GM19025 (cell line): ENCODE data around the gene TRIM67.
"Not testable (repeated sequence)": the region's sequence is repeated elsewhere in the genome, so short reads cannot be mapped to it uniquely, and the experiment has no call there.

Experiments used
- ATAC-seq: cut with Tn5 transposase; IDR thresholded peaks from one replicate; pipeline ENCODE4 v1.9.1; 2021; ENCODE audit warnings: mild to moderate bottlenecking, low read depth, moderate library complexity; ENCODE audit not compliant: unreplicated experiment

TRIM67 gene

DNA sequence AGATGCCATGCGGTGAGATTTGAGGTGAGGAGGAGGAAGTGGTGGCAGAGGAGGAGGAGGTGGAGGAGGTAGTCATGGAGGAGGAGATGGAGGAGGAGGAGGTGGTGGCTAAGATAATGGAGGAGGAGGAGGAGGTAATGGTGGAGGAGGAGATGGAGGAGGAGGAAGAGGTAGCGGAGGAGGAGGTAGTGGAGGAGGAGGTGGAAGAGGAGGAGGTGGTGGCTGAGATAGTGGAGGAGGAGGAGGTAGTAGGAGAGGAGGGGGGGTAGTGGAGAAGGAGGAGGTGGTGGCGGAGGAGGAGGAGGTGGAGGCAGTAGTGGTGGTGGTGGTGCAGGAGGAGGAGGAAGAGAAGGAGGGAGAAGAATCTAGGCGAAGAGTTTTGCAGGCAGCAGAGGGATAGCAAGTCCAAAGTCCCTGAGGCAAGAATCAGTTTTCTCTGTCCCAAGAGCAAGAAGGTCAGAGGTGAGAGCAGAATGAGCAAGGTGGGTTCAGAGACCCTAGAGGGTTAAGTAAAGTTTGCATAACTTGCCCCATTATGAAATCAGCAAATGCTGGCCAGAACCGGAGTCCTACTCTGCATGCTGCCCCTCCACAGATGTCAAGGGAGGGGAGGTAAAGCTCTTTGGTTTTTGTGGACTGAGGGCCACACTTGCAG, 40.2 kb downstream of the TRIM67 start:
- ATAC-seq, result no peak

DNA sequence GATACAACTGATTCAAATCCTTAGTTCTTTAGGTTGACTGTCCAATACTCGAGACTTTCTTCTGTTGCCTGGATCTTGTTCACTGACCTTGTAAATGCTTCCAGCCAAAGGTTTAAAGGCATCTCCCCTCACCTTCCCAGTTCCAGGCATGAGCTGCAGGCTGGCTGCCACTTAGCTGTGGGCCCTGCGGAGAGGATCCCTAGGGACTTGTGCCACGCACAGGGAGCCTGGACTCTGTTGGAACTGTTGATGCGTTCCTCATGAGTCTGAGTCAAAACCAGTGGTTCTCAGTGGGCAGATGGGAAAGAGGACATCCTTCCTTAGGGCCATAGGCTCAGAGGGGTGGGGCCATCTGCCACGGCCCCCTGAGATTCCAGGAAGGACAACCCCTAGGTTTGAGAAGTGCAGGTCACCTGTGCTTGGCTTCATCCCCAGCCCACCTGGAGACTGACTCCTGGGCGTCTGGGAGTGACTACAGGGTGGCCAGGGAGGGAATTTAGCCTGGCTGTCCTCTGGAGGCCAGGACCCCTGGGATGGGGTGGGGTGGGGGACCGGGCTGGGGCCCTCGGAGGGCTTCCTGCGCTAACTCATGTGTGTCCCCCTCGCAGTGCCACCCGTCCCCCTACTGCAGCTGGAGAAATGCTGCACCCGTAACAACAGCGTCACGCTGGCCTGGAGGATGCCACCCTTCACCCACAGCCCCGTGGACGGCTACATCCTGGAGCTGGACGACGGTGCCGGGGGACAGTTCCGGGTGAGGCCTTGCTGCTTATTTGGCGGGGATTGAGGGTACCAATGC, 41.6 kb downstream of the TRIM67 start:
- no peak for ATAC-seq

DNA sequence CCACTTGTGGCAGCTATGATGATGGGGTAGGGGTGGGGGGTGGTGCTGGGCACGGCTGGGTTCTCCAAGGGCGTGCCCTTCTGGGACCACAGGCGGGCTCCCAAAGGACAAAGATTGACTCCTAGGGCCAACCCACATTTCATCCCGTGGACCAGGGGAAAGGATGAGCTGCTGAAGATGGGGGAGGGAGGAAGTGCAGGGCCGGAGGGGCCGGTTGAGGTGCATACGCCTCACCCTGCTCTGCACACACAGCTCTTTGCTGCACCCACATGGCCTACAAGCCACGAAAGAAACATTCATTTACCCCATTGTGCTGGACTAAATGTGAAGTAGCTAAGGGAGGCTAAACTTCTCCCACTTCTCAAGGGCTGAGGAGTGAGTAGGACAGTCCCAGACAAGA, 45.0 kb downstream of the TRIM67 start:
- ATAC-seq, result no peak

DNA sequence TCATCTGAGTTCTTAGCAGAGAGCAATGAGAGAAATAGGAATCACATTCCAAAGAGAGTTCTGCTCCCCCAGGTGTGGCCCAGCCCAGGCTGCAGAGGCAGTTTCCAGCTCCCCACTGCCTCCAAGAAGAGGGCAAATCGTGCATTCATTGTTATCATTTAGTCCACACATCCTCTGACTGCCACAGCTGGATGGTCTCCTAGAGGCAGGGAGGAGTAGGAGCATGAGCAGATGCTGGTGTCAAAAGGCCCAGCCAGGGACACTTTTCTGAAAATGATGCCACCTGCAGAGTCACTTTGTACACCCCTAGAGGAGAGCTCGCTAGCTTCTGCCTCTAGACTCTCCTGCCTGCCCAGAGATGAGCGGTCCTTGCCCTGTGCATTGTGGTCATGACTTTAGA, 45.6 kb downstream of the TRIM67 start:
- ATAC-seq, result no peak

DNA sequence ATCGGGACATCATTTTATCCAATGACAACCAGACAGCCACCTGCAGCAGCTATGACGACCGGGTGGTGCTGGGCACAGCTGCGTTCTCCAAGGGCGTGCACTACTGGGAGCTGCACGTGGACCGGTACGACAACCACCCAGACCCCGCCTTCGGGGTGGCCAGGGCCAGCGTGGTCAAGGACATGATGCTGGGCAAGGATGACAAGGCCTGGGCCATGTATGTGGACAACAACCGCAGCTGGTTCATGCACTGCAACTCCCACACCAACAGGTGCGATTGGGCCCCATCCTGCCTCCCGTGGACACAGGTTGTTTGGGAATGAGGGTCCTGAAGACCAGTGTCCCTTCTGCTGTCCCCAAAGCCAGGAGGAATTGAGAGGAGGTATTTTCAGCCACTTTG, 47.1 kb downstream of the TRIM67 start:
- no peak for ATAC-seq

DNA sequence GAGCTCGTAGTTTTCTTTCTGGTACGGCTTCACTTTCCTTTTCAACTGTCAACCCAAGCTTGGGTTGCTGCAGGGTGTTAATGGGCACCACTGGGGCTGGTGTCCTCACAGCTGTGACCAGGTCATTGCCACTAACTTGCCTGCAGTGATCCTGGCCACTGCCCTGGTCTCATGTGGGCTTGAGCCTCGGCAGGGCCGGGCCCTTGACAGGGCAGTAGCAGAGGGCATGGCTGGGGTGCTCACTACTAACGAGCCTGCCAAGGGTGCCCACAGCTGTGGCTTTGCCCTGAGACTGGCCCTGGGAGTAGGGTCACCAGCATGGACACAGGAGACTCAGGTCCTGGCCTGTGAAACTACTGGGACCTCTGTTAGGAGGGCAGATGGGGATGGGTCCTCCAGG, 47.7 kb downstream of the TRIM67 start:
- ATAC-seq, result no peak

DNA sequence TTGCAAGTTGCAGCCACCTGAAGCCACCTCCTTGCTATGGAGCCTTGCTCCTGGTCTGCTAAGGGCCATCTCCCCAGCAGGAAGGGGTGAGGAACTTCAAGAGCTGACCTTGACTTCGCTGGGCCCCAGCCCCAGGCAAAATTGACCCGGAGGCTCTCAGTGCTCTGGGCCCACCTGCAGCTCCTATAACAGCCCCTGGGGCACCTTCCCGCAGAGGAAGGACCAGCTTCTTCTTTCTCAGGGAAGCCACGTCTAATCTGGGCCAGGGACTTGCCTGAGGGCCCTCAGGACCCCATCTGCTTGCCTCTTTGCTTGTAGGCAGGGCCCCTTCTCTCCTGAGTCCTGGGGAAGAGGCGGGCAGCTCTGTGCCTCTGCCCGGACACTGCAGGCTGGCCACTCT, 48.3 kb downstream of the TRIM67 start:
- no peak for ATAC-seq

DNA sequence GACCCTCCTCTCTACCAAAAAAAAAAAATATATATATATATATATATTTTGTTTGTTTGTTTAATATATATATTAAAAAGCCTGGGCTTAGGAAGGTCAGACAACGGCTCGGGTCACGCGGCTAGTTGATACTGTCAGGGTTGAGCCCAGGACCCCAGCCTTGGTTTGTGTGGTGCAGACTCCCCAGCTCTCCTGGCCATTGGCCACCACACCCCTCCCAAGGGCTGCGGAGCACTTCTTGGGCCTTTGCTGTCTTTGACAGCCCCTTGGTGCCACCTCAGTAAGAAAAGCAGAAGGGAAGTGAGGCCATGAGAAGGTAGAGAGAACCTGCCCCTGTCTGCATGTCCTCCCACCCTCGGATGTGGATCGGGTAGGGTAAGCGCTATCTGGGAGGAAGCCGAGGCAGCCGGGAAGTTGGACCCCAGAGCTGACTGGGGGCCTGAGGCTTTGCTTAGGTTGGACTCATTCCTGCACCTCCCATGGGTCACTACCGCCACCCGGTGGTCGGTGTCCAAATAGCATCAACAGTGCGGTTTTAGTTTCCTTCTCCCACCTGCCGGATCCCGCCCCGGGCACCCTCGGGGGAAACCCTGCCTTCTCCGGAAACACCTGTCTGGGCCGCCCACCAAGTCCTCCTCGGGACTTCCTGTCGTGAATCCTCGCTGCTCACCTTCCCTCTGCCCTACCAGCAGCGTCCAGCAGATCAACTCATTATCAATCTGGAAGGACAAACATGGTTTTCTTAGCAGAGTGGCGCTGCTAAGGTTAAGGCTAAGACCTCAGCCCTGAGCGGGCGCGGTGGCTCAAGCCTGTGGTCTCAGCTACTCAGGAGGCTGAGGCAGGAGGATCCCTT, 49.4 kb downstream of the TRIM67 start:
- peak; percentile 80 for ATAC-seq

DNA sequence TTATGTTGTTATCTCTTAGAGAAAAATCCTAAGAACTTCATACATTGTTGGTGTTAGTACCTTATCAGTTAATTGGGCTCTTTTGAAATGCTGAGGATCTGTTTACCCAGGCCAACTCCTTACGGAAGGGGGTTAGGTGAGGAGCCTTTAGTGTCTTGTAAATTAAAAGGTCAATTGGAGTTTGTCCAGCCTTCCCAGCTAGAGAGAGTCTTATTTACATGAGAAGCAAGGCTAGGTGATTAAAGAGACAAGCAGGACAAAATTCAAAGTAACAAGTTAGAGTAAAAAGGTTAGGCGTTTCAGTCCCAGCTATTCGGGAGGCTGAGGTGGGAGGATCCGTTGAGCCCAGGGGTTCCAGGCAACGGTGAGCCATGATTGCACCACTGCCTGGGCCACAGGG, 50.4 kb downstream of the TRIM67 start:
- ATAC-seq, result not testable (repeated sequence)

DNA sequence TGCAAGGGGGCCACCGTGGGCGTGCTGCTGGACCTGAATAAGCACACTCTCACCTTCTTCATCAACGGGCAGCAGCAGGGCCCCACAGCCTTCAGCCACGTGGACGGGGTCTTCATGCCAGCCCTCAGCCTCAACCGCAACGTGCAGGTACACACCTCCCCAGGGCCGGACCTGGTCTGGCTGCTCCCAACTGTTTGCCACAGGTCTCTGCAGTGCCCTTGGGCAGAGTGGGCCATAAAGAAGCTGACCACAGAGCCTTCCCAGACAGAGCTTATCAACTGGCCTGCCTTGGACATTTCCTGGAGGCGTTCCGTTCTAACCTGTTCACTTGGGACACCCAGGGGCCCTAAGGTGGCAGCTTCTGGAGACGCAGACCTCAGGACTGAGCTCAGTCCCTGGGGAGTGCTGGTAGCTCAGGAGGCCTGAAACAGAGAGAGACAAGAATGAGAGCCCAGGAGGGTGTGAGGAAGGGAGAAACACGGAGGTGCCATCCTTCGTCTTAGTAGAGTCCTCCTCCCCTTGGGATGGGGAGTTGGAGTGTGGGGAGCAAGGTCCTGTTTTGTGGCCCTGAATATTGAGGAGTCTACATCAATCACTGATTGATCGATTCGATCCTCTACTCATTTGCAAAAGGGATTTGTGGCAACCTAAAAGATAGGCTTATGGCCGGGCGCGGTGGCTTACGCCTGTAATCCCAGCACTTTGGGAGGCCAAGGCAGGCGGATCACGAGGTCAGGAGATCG, 52.1 kb downstream of the TRIM67 start:
- no peak for ATAC-seq

DNA sequence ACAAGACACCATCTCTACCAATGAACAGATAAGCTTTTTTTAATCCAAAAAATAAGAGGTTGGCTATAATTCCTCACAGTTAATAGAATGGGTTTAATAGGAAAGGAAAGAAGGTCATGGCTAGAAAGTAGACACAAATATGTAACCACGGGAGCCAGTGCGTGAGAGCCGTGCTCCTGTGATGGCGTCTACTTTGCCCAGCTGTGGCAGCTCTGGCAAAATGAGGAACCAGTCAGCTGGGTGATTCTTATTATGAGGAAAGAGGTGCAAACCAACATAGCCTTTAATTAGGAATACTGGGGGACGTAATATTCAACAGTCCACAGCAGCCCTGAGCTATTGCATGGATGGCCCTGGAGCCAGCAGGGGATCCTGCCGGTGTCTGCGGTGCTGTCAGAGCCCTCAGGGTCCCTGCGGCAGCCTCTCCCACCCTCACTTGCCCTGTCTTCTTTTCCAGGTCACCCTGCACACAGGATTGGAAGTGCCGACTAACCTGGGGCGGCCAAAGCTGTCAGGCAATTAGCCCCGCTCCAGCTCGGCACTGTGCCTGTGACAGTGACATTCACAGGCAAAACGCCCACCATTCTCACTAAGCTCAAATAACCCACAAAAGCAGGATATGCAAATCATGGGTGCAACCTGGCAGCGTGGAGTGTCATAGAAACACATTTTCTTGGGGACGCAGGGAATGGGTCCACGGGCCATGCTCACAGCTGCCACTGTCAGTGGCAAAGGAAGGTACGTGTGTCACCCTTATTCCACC, 53.2 kb downstream of the TRIM67 start:
- no peak for ATAC-seq

DNA sequence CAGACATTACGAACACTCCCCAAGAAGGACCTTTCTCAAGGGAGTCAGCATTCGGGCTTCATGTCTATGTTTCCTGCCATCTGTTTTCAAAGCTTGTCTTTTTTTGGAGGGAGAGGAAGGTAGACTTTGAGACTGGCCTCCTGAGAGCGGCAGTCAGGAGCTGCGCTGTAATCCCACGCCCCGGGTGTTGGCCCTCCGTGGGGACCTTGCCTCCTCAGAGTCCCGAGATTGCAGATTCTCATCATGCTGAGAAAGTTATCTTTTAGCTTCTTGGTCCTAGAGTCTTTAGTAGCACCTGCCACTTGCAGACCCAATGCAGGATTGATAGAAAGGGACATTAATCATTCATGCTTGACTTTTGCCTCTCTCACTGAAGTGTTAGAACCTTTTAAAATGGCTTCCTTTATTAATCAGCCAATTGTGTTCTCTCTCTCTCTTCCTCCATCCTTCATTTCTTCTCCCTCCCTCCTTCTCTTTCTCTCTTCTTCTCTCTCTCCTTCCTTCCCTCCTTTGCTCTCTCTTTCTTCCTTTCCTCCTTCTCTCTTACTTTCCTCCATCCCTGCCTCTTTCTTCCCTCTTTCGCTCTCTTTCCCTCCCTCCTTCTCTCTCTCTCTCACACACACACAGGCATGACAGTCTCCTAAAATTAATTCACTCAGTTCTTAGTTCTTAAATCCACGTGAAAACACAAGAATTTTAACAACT, 54.0 kb downstream of the TRIM67 start:
- no peak for ATAC-seq

DNA sequence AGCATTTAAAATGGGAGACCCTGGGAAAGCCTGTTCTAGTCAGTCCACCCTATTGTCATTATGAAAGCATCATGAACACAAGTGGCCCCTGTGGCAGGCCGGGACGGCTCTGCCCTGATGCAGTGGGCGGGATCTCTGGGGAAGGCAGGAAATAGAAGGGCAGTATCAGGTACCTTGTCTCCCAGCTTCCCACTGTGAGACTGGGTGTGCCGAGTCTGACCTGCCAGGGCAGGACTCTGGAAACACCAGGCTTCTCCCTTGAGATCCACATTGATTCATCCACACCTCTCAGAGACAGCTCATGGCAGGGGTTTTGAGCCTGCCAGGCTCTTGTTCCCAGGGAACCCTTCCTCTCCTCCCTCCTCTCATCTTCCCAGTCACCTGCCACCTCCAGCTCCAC, 54.6 kb downstream of the TRIM67 start:
- ATAC-seq, result no peak

DNA sequence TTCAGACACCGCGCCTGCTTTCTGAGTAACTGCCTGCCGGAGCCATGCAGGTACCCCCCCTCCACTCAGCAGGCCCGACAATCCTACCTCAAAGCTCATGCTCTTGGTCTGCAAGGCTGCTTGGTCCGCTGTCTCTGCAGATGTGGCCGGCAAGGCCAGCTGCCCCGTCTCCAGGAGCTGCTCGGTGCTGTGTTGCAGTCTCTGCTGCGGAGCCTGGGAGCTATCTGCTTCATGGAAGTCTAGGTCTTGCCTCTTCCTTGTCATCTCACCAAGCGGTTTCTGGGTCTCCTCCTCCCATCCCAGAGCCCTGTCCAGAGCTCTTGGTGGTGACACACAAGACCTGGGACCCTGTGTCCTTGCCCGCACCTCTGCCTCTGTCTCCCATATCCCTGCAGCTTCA, 55.2 kb downstream of the TRIM67 start:
- no peak for ATAC-seq

DNA sequence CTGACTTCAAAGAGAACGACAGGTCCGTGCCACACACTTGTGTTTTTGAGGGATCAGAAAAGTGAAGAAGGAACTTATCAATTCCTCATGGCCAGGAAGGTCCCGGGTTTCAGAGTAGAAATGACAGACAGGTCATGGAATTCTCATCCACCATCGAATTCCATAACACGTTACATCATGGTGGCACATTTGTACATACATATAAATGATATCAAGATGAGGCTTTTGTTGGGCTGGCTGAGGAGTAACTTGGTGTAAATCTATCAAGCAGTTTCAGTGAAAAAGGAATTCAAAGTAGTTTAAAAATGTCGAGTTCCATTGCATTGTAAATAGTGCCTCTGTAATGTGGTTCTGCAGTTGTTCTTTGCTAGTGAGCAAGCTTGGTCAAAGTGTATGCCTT, 56.2 kb downstream of the TRIM67 start:
- ATAC-seq, result no peak

DNA sequence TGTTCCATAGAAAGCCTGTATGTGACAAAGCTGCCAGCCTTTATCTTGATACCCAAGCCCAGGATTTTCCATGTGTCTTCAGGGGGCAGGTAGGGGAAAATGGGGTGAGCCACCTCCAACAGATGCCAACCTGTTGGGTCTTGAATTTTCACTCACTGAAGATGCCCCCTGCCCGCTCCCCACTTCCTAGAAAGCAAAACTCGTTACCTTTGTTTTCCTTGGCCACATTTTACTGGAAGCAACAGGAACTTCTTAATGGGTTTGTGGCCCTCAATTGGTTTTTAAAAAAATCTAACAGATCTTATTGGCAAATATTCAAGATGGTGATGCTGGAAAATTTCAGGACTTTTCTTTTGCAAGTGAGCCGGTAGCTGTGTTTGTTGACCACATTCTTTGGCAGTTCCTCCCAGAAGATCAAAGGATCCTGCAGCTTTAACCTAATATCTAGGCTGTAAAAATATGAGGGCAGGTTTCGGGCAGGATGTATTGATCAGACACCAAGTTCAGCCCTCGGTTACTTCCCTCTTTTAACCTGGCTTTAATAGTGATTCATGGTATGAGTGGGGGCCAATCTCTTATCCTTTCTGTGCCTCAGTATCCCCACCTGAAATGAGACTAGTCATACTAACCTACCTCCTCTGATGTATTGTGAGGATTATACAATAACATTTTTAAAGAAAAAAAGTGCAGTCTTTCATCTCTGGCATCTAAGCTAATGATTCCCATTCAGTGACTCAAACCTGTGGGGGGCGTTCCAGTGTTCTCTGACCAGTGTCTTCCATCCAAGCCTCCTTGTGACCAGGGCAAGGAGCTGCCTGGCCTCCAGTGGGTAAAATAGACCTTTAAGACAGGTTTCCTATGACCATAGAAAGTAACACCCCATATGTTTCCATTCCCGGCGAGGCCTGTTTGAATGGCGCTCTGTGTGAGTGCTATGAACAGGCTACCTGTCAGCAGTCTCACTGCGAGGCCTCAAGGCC, 57.9 kb downstream of the TRIM67 start:
- no peak for ATAC-seq

DNA sequence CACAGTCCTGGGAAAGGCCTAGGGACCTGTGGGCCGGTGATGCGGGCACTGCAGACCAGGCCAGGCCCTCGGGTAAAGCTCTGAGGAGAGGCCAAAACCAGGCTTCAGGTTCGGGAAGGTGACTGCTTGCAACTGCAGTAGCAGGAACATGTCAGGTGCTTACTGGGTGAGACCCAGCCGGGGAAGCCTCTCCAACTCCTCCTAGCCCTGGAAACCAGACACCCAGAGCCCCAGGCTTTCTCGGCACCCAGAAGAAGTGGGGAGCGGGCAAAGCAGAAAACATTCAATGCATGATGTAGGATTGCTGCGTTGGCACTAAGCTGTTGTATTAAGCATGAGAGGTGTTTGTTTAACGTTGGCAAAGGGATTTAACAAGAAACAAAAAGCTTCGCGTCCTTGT, 58.9 kb downstream of the TRIM67 start:
- no peak for ATAC-seq

DNA sequence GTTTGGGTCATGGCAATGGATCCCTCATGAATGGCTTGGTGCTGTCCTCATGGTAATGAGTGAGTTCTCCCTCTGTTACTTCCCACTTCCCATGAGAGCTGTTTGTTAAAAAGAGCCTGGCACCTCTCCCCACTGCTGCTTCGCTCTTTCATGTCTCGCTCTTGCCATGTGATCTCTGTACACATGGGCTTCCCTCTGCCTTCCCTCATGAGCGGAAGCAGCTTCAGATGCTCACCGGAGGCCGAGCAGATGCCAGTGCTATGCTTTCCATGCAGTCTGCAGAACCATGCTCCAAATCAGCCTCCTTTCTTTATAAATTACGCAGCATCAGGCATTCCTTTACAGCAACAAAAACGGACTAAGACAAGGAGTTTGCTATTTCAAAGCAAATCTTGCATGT, 64.3 kb downstream of the TRIM67 start:
- ATAC-seq, result no peak
